ENCODE data around the gene SLC26A4.
"Not testable (repeated sequence)": the region's sequence is repeated elsewhere in the genome, so short reads cannot be mapped to it uniquely, and the experiment has no call there.

Gene SLC26A4

DNA sequence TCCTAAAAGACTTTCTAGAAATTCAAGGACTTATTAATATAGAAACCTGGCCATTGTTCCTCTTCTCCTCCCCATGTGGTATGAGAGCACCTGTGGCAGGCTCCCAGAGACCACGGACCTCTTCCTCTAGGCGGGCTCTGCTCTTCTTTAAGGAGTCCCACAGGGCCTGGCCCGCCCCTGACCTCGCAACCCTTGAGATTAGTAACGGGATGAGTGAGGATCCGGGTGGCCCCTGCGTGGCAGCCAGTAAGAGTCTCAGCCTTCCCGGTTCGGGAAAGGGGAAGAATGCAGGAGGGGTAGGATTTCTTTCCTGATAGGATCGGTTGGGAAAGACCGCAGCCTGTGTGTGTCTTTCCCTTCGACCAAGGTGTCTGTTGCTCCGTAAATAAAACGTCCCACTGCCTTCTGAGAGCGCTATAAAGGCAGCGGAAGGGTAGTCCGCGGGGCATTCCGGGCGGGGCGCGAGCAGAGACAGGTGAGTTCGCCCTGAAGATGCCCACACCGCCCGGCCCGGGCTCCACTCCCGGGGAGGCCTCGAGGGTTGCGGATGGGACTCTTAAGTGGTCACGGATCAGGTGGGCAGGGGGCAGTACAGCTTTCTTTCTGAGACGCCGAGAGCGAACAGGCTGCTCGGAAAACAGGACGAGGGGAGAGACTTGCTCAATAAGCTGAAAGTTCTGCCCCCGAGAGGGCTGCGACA lies at the start of gene SLC26A4:
Gene SLC26A4 (plus strand): TSS at position 448 of the 700 bp plus-strand sequence. CDS start 814 bp downstream, outside the sequence.
- no peak for DNase-seq (ENCODE audit: low read depth)

DNA sequence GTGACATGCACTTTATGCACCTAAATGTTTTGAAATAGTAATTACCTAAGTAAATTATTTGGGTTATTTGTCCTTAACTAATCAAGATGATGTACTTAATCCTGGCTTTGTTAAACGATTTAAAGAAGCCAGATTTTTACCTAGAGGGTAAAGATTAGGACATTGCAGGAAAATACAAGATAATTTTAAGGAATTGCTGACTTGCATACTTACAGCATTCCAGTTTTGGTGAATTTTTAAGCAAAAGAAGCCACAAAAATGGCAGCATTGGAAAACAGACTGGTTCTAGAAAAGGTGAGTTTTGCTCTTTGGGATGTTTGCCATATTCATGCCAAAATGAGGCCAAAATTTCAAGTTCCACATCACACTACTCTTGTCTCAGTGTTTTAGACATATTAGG lies 47.2 kb upstream of the SLC26A4 start:
- no peak for DNase-seq (ENCODE audit: low read depth)

DNA sequence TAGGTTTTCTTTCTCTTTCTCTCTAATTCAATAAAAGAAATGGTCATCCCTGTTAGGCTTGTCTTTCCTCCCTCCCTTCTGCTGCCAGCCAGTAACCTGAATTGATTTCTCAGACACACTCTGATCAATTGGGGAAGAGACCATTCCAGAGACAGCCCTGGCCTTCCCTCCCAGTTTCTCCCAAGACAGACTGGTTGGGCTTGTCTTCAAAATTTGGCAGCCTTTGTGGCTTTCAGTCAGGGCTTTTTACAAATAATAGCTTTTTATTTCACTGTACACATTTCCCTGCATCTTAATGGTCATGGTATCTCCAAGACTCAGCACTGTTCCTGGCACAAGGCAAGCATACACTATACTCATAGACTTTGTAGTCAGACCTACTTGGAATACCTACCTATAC lies 46.7 kb upstream of the SLC26A4 start:
- no peak for DNase-seq (ENCODE audit: low read depth)

DNA sequence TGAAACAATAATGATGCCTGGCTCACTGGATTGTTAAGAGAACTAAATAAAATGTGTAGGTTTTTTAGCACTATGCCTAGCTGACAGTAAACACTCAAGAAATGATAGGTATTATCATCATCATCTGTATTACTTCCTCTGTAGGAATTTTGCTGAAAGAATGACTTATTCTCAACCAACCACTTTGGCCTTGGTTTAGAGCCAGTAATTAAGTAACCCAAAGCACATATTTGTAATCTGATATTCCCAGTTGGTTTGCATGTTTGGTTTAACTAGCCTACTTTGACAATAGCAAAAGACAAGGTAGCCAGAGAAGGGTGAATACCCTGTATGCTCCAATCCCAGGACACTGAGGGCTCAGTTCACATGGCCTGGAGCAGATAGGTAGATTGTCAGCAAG lies 46.2 kb upstream of the SLC26A4 start:
- DNase-seq (ENCODE audit: low read depth): no peak

DNA sequence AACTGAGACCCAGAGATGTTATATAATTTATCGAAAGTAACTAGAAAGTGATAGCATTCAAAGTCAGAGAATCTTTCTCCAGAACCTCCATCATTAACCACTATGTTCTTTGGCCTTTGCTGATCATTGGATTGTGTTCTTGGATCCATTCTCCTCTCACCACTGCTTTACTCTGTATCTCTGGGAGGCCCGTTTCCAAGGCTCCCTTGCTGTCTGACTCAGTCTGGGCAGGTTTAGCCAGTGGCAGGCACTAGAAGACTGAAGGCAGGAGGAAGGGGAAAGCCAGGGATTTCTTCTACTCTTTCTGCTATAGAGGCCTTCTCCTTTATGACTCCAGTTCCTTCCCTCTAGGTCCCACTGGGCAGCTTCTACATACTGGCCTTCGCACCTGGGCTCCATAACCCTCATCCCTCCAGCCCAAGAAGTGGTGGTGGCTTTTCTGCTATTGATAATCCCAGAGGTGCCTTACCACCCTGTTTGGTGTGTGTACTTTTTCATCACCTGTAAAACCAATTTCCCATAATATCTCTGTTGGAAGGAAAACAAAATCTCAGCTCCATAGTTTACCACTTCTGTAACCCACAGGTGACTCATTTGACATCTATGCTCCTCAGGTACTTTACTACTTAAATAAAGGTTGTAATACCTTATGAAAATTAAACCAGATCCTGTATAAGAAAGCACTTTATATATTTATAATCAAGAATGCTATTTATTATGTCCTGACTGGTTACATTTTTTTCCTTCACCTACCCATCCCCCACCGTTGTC lies 44.5 kb upstream of the SLC26A4 start:
- DNase-seq (ENCODE audit: low read depth): no peak

DNA sequence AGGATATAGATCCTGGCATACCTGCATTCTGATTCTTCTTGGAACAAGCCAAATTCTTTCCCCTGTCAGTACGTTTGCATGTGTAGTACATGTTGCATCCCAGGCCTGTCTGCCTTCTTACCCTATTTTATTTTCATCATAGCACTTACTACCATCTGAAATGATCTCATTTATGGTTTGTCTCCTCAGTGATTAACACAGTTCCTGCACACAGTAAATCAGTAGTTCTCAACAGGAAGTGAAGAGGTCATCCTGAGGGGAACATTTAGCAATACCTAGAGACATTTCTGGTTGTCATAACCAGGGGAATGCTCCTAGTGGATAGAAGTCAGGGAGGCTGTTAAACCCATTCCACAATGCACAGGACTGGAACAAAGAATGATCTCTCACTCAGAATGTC lies 38.2 kb upstream of the SLC26A4 start:
- DNase-seq (ENCODE audit: low read depth): no peak

DNA sequence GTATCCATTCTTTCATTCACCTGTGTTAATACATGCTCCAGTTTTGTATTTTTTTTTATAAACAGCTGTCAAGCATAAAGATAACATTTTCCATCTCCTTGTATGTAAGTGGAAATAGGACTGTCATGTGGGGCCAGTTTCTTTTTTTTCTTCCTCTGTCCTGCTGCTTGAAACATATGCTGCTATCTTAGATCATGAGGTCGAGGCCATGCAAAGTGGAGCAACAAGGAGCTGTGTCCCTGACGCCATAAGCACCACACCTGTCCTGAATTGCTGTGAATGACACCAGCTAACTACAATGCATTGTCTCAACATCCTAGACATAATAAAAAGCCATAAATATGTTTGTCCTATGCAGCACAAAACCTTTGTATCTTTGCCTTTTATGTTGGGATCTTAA lies 37.7 kb upstream of the SLC26A4 start:
- no peak for DNase-seq (ENCODE audit: low read depth)

DNA sequence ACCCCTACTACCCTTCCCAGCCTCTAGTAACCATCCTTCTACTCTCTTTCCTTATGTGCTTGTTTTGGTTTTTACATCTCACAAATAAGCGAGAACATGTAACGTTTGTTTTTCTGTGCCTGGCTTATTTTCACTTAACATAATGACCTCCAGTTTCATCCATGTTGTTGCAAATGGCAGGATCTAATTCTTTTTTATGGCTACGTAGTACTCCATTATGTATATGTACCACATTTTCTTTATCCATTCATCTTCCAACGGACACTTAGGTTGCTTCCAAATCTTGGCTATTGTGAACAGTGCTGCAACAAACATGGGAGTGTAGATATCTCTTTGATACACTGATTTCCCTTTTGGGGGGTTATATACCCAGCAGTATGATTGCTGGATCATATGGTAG lies 33.6 kb upstream of the SLC26A4 start:
- DNase-seq (ENCODE audit: low read depth): no peak

DNA sequence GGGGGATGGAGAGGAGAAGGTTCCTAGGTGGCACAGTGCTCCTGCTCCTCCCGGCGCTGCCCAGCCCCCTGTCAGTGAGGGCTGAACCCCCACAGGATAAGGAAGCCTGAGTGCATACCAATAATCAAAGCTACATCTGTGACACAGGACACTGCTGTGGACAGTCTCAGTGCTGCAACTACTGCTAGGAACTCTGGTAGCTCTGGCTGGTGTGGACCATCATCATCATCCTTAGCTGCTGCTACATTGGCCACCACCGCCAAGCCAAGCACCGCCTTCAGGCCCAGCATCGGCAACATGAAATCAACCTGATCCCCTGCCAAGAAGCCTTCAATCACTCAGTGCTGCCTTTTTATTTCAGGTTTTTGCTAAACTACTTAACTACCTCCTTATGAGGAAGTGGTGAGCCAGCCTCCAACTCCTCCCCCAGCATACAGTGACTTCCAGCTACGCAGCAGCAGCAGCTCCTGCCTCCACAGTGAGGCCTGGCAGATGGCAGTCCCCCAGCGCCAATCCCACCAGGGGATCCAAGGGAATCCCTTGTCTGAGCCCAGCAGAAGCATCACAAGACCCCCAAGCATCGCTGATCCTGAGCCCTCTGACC lies 32.1 kb upstream of the SLC26A4 start:
- DNase-seq (ENCODE audit: low read depth): no peak

DNA sequence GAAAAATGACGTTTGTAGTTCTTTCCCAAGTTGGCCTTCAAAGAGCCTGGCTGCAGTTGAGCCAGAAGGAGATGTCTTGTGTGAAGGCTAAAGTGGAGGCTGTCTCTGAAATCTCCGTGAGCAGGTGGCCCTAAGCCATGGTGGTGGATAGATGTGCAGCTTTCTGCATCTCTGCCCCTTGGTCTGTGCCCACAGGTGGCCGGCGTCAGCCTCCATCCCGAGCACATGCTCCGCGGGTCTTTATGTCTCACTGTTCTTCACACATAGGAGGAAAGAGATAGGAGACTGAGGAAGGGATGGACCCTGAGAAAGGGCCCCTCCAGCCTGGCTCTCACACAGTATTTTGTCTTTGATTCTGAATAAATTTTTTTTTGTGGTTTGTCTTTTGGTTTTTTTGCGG lies 30.3 kb upstream of the SLC26A4 start:
- no peak for DNase-seq (ENCODE audit: low read depth)

DNA sequence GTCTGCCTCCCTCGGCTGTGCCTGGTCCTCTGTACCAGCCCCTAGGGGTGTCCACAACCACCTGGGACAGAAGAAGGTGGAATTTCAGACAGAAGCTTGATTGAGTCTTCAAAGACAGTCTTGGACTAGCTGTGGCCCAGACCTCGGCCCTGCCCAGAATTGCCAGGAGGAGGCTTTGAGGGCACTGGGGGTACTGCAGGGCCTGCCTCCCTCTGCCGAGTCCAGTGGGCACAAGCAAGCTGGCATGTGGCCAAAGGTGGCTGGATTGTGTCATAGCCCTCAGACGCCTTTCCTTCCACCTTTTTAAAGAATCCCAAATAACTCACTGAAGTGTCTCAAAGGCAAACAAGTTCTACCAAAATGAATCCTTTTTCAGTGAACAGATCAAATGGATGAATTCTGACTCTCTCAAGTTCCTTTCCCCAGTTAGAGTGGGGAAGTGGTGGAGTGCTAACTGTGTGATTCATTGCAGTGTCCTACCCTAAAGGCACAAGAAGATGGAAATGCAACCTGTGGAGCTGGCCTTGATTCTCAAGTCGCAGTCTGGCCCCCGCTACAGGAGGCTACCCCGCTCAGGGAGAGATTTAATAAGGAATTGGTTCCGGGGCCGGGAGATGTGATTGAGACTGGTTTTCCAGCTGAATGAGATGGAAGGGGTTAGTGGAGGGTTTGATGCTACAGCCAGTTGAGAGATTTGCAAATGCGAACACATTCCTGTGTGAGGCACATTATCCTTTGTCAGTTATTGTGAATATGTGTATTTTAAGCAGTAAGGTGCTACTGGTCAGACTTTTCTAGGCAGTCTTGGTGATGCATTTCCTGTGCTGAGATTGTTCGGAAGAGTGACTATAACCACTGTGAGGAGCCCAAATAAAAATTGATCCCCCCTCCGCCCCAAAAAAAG lies 28.8 kb upstream of the SLC26A4 start:
- no peak for DNase-seq (ENCODE audit: low read depth)

DNA sequence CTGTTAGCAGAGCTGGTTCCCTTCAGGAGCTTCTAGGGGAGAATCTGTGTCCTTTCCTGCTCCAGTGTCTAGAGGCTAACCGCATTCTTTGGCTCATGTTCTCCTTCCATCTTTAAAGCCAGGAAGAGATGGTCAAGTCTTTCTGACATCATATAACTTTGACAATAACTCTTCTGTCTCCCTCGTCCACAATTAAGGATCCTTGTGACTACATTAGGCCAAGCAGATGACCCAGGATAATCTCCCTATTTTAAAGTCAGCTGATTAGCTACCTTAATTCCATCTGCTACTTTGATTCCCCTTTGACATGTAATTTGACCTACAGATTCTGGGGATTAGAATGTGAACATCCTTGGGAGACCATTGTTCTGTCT lies 28.1 kb upstream of the SLC26A4 start:
- DNase-seq (ENCODE audit: low read depth): no peak

DNA sequence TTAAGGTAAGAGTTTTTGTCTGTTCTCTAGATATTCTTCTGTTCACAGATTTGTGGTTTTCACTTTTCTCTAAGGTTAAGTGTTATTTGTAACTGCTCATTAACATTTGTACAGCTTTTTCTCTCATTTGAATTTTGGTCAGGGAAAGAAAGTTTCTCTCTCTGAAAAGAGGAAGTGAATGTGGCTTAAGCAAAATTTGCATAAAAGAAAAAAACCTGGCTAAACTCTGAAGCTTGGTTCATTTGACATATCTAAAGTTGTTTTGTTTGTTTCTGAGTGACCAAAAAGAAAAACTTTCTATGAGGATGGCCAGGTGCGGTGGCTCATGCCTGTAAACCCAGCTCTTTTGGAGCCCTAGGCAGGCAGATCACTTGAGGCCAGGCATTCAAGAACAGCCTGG lies 22.0 kb upstream of the SLC26A4 start:
- DNase-seq (ENCODE audit: low read depth): no peak

DNA sequence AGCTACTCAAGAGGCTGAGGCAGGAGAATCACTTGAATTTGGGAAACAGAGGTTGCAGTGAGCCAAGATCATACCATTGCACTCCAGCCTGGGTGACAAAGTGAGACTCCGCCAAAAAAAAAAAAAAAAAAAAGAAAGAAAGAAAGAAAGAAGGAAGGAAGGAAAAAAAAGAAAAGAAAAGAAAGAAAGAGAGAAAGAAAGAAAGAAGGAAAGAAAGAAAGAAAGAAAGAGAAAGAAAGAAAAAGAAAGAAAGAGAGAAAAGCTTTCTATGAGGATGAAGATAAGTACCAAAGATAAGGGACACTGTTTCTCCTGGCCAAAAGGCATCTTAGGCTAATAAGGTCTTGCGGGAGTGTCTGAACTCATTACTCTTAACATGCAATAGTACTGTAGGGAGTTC lies 21.6 kb upstream of the SLC26A4 start:
- DNase-seq (ENCODE audit: low read depth): not testable (repeated sequence)

DNA sequence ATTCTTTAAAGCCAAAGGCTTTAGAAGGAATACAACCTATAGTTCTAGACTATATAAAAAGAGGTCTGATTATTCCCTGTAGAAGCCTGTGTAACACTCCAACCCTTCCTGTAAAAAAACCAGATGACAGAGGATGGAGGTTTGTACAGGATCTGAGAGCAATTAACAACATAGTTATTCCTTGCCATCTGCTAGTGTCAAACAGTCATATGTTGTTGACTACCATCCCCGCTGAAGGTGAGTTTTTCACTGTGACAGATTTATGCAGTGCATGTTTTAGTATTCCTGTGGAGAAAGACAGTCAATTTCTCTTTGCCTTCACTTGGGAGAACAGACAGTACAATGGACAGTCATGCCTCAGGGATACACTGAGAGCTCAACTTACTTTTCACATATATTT lies 19.0 kb upstream of the SLC26A4 start:
- no peak for DNase-seq (ENCODE audit: low read depth)

DNA sequence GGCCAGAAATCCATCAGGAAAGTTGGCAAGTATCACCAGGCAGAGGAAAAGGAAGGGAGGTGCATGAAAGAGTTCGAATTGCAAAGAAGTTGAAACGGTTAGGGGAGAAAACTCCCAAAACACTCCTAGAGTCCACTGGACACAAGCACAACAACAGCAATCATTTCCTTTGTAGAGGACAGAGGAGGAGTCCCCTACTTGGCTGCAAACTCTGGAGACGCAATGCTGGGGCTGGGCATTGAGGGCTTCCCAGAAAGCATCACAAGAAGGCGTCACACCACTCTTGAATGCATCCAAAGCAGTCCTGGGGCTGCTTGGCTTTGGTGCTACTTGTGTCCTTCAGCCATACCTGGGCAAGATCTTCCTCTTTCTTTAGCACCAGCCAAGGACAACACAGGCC lies 18.1 kb upstream of the SLC26A4 start:
- no peak for DNase-seq (ENCODE audit: low read depth)

DNA sequence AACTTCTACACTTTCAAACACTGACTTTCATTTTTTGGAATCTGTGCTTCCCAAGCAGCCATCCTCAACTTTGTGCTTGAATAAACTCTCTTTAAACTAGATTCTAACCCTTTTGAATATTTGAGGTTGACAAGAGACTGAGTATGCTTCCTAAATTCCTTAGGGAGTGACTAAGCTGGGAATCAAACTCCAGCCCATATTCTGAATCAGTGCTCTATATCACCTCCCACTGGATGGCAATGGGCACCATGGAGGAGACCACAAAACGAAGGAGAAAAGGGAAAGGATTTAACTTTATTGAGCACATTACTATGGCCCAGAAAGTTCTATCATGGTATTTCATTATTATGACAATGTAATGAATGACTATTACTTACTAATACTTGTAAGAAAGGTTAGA lies 17.2 kb upstream of the SLC26A4 start:
- no peak for DNase-seq (ENCODE audit: low read depth)

DNA sequence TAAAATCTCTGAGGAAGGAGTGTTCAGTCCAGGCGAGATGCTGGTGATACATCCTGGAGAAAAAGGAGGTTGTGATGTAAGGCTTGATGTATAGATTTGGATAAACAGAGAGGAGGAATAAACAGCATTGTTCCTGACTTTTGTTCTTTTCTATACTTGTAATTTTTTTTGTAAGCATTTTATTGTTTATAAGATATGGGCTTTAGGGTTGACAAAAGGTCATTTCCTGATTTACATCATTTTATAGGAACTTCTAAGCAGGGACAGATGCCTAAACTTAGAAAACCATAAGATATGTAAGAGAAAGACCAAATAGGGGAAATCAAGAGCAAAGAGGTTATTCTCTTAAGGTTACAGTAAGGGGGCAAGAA lies 16.7 kb upstream of the SLC26A4 start:
- DNase-seq (ENCODE audit: low read depth): no peak

DNA sequence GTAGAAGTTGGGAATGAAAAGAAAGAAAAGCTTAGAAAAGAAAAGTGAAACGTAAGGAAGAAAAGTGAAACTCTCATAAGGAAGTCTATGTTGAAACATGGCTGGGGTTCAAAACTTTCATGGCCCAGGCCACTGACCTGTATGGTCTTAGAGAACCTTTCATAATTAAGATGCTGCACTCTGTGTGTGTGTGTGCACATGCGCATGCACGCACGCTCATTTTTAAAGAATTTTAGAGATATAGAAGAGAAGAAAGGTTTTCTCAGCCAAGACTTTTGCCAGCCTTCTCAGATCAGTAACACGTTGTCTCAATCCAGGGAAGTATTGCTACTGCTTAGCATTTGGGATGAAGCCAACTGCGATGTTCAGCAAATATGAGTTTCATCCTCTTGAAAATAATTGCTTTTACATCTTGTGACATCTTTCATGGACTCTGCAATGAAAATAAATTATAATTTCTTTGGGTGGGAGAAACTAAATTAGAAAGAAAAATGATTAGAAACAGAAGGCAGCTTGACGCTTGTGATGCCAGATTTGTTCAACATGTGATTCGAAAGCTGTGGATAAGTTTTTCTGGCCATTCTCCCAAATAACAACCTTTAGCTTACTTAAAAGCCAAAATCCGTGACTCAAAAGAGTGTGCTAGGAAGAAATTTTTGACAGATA lies 16.2 kb upstream of the SLC26A4 start:
- no peak for DNase-seq (ENCODE audit: low read depth)

DNA sequence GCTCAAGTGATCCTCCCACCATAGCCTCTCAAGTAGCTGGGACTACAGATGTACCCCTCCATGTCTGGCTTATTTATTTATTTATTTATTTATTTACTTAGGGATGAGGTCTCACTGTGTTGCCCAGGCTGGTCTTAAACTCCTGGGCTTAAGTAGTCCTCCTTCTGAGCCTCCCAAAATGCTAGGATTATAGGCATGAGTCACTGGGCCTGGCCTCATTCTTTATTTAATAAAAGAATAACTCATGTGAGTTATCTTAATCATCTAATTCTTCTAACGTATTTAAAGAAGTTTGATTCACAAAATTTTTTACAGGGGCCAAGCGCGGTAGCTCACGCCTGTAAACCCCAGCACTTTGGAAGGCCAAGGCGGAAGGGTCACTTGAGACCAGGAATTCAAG lies 8.0 kb upstream of the SLC26A4 start:
- DNase-seq (ENCODE audit: low read depth): no peak

DNA sequence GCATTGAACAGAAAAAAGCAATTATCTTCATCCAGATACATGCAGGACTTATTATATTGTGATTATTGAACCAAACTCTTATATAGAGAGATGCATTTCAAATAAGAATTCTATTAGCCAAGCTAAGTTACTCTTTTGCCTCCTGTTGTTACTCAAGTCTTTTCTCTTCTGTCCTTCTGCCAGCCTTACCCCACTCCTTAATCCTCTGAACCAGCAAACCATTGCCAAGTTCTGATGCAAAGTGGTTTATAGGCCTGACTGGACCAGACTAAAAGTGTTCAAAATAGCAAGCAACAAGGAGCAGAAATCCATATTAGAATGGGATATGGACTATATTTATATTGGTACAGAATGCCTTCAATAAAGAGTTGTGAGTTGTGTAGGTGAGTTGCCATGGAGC lies 2.2 kb upstream of the SLC26A4 start:
- DNase-seq (ENCODE audit: low read depth): no peak

DNA sequence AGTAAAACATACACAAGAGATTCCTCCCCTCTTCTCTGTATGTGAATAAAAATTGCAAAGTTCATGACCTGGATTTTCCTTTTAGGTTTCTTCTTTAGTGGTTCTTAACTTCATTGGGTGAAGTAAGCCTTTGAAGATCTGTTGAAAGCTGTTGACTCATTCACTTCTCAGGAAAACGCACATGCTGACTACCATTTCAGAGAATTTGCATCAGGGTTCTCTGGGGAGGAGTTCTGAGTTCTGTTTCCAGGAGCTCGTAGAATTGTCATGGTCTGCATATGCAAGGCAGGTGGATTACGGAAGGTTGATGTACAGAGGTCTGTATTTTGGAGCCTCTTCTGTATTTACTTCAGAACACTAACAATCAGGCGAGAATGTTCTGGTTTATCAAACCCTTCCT lies 962 bp upstream of the SLC26A4 start:
- no peak for DNase-seq (ENCODE audit: low read depth)
